HT1080 (cell line): Measurements from ENCODE around the gene ZAR1L. TPM values are rescaled to one million over a fixed set of nuclear protein-coding genes. Genes with fewer than 3 reads are reported as not detected.

Source experiments
- DNase-seq: peaks from one replicate; pipeline ENCODE4 v3.0.0-alpha.2; 2015; ENCODE audit warnings: low read depth
- total RNA-seq: library from RNA; depleted of rRNA; stranded (reverse); fragments of >200 nt; shearing (Covaris generic); gene quantifications from 2 replicates; pipeline ENCODE4 v1.2.3, GENCODE V29; 2014; rRNA removed

The ZAR1L gene
- total RNA-seq, 1 experiment from 2014 or later, result not detected

- DNase-seq, result no peak
Observed at GRCh38 chr13:32256243-32256642, 58.9 kb downstream of the ZAR1L start.

DNA sequence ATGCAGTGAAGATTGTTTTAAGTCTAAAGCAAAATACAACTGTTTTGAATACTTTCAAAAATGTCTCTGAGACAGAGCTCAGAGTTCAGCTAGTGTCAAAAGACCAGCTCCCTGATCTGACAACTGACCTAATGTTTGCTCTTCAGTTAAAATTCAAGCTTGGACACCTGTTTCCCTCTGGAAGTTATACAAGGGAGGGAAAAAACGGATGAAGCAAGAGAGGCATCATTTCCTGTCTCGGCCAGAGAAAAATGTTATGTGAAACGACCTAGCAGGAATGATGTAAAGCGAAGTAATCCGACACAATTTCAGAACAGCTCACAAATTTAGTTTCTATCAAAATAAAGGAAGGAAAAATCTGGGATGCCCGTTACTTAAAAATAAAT is 59.4 kb downstream of the ZAR1L start:
- peak; percentile 25 for DNase-seq

- no peak for DNase-seq
Observed at GRCh38 chr13:32254916-32255723, 60.0 kb downstream of the ZAR1L start.

DNA sequence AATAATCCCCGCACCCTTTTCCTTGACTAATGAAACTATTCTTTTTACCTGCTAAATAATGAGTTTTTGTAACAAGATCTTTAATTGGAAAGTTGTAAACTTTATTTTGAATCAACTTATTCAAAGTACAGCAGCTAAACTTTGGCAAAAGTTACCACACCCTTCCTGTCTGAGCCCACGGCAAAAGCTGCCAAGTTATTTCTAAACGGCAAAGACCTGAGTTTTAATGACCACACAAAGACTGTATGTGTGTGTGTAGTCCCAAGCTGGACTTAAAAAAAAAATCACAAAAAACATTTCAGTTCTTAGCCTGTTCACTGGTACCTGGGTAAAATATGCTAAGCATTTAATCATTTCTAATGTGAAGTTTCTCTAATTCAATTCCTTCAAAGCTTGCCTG is 60.7 kb downstream of the ZAR1L start:
- no peak for DNase-seq

DNA sequence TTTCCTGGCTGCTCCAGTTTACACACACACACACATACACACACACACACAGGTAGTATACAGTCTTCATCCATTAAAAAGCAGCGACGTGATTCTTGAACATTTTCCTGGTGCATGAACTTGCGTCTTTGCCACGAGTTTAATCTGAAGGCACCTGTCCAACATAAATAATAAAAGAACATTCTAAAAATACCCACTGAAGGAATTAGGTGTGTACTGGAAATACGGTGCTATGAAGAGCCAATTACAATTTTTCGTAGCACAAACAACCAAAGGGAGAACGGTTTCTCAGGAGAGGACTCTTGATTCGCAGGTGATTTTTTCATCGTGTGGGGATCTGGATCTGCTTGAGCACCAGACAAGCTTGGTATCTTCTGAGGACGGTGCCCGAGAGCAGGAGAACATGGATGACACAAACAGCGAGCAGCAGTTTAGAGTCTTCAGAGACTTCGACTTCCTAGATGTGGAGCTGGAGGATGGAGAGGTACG is 61.2 kb downstream of the ZAR1L start:
- no peak for DNase-seq

Other genes with a start within 250 kb of the ZAR1L start
- 8.0 and 10.1 TPM in 2 replicates for gene BRCA2, start 145 bp upstream of the ZAR1L start, total RNA-seq
- gene N4BP2L1, start 112.8 kb upstream of the ZAR1L start, total RNA-seq, result 0.87 and 0.93 TPM in 2 replicates
- 41.7 and 42.1 TPM in 2 replicates for gene N4BP2L2, start 223.4 kb upstream of the ZAR1L start, total RNA-seq